GM11168 (cell line): ENCODE data around the gene PHC2.

Experiments
- in situ Hi-C: fragments of 300-500 bp; cut with MboI; formaldehyde crosslinking; loops from one replicate; pipeline ENCODE4 v1.12.0; 2022; ENCODE audit warnings: low sequenced_read_pairs; ENCODE audit not compliant: unreplicated experiment

PHC2 gene

GRCh38 chr1:33339413-33339812 lies 91.5 kb downstream of the PHC2 start:
- in situ Hi-C loops, result no loop called here

- in situ Hi-C loops, result no loop called here
Observed at GRCh38 chr1:33338440-33339211, 92.3 kb downstream of the PHC2 start.

GRCh38 chr1:33338048-33338439 lies 92.9 kb downstream of the PHC2 start:
- in situ Hi-C loops, result no loop called here

- in situ Hi-C loops, result no loop called here
Observed at GRCh38 chr1:33337441-33337840, 93.5 kb downstream of the PHC2 start.

- in situ Hi-C loops, result no loop called here
Observed at GRCh38 chr1:33336580-33336979, 94.3 kb downstream of the PHC2 start.

- in situ Hi-C loops, result no loop called here
Observed at GRCh38 chr1:33335020-33335419, 95.9 kb downstream of the PHC2 start.

GRCh38 chr1:33334081-33334552 lies 96.8 kb downstream of the PHC2 start:
- in situ Hi-C loops, result no loop called here

GRCh38 chr1:33332881-33333280 lies 98.0 kb downstream of the PHC2 start:
- in situ Hi-C loops, result no loop called here

GRCh38 chr1:33332357-33332789 lies 98.5 kb downstream of the PHC2 start:
- in situ Hi-C loops, result no loop called here

- in situ Hi-C loops, result no loop called here
Observed at GRCh38 chr1:33331444-33332356, 99.2 kb downstream of the PHC2 start.

GRCh38 chr1:33330906-33331305 lies 100.0 kb downstream of the PHC2 start:
- in situ Hi-C loops, result no loop called here

GRCh38 chr1:33330361-33330890 lies 100.5 kb downstream of the PHC2 start:
- in situ Hi-C loops, result no loop called here

GRCh38 chr1:33329600-33330305 lies 101.1 kb downstream of the PHC2 start:
- in situ Hi-C loops, result no loop called here

GRCh38 chr1:33328817-33329216 lies 102.1 kb downstream of the PHC2 start:
- in situ Hi-C loops, result no loop called here

GRCh38 chr1:33327587-33328325 lies 103.1 kb downstream of the PHC2 start:
- in situ Hi-C loops, result no loop called here

- in situ Hi-C loops, result no loop called here
Observed at GRCh38 chr1:33326785-33327184, 104.1 kb downstream of the PHC2 start.

- in situ Hi-C loops, result no loop called here
Observed at GRCh38 chr1:33324677-33325575, 106.0 kb downstream of the PHC2 start.

- in situ Hi-C loops, result no loop called here
Observed at GRCh38 chr1:33323663-33324477, 107.0 kb downstream of the PHC2 start.
